Vagina (tissue), 2 donors: ENCODE results near the gene TFRC. TPM values are rescaled to one million over a fixed set of nuclear protein-coding genes. Genes with fewer than 3 reads are reported as not detected.
A peak's percentile ranks its signal among the peaks of the same experiment; 100 is the strongest.
"Not testable (repeated sequence)": the region's sequence is repeated elsewhere in the genome, so short reads cannot be mapped to it uniquely, and the experiment has no call there.

ENCODE experiments used
- DNase-seq, 2 donors: peaks; one replicate each; pipeline ENCODE4 v3.0.0-alpha.2; 2017; ENCODE audit errors: extremely low spot score in 2 of 2
- H3K27ac ChIP-seq: fragments of 200-600 bp; sonication (generic); one replicate; pipeline ENCODE4 v1.5.1; 2019
- H3K27me3 ChIP-seq: fragments of 200-600 bp; sonication (generic); one replicate; pipeline ENCODE4 v1.5.1; 2019
- H3K36me3 ChIP-seq, 2 donors: fragments of 200-600 bp; sonication (generic); one replicate each; pipeline ENCODE4 v1.5.1; 2017 to 2019
- H3K4me1 ChIP-seq: fragments of 200-600 bp; sonication (generic); one replicate; pipeline ENCODE4 v1.5.1; 2019
- H3K4me3 ChIP-seq, 2 donors: fragments of 200-600 bp; sonication (generic); 1 replicate in 1 of 2; 2 replicates in 1 of 2; pipeline ENCODE4 v1.5.1; 2016 to 2019
- H3K9me3 ChIP-seq: fragments of 200-600 bp; sonication (generic); one replicate; pipeline ENCODE4 v1.5.1; 2019
- CTCF ChIP-seq, 3 experiments: fragments of 450-650 bp in 2 of 3; fragments of 200-600 bp in 1 of 3; sonication (generic) in 1 of 3; IDR thresholded peaks; one replicate each; pipeline ENCODE4 v1.5.1; 2017 to 2019; ENCODE audit warnings: antibody characterized with exemption in 3 of 3, mild to moderate bottlenecking in 2 of 3, moderate library complexity in 2 of 3
- POLR2A ChIP-seq, 2 donors: fragments of 450-650 bp; IDR thresholded peaks; one replicate each; pipeline ENCODE4 v1.6.1; 2017; ENCODE audit warnings: antibody characterized with exemption in 2 of 2, mild to moderate bottlenecking in 2 of 2, moderate library complexity in 2 of 2
- POLR2AphosphoS5 ChIP-seq, 2 donors: sonication (generic); formaldehyde crosslinking; IDR thresholded peaks; one replicate each; pipeline ENCODE4 v1.9.0; 2017; ENCODE audit warnings: antibody characterized with exemption in 2 of 2, mild to moderate bottlenecking in 2 of 2, low read depth in 1 of 2; ENCODE audit not compliant: insufficient read depth in 1 of 2
- intact Hi-C: fragments of 100-400 bp; cut with DNase I; formaldehyde crosslinking; loops from one replicate; pipeline ENCODE4 v1.15.1; 2023
- total RNA-seq: library from RNA; depleted of rRNA; stranded (reverse); fragments of >200 nt; gene quantifications from one replicate; pipeline ENCODE4 v1.2.3, GENCODE V29; 2016

Gene TFRC
- total RNA-seq, 1 donor from 2014 or later, result 61.6 TPM

DNA sequence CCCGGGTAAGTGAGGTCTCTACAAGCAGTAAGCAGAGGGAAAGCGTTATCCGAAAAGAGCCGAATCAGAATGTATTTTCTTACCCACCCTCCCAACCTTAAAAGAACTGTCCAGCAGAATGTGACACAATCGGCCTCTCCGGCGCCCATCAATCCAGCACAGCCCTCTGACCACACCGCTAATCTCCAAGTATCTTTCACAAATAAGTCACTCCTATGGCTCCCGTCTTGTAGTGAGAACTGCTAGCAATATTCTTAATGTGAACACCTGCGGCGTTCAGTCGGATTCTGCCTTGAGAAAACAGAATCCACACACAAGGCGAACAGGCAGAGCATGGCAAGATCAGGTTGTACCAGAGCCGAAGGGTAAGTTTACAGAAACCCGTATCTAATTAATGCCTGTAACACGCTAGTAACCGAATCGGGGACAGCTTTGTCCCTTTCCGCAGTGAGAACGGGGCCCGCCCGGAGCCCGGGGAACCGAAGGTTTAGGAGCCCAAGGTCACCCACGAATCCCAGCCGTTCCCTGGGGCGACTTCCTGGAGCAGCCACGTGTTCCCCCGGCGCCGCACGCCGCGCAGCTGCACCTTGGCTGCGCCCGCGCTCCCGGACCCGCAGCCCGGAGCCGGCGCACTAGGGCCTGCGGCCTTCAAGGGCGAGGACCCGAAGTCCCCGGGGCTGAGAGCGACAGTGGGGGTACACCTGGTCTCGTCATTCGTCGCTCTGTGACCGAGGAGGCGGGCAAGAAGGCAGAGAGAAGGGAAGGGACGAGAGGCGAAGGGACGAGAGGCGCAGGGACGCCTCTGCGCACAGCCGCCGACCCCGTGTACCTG is 672 bp downstream of the TFRC start:
- DNase-seq, result no peak
- Histone ChIP-seq H3K27me3 (no peaks in the 10 kb centered on the region), H3K4me1 (peaks cover 33% of the 10 kb centered on the region), H3K4me3 (peak overlapping the region; percentile 95 to 99), H3K9me3 (no peaks in the 10 kb centered on the region), H3K27ac (peak overlapping the region; percentile 94), H3K36me3 (peaks cover 0 to 7% of the 10 kb centered on the region in 2 donors)
- TF ChIP-seq POLR2AphosphoS5 (IDR thresholded peaks at IDR 0.05; ENCODE audit: insufficient read depth in 1 of 2, low read depth in 1 of 2) (no peak), POLR2A (IDR thresholded peaks at IDR 0.05) (no peak), CTCF (IDR thresholded peaks at IDR 0.05) (no peak)
- intact Hi-C loops, result no loop called here

- intact Hi-C loops, DNase-seq, H3K27ac ChIP-seq: not testable (repeated sequence)
These were observed 1.6 kb downstream of the TFRC start for GRCh38 chr3:196080101-196080846.

GRCh38 chr3:196079682-196080081 is 2.2 kb downstream of the TFRC start:
- H3K4me1 ChIP-seq, result peaks cover 33% of the 10 kb centered on the region

More at GRCh38 chr3:196080101-196080846, 1.6 kb downstream of the TFRC start:
- H3K4me3 ChIP-seq, result peak overlapping the region; percentile 95 to 99
- not testable (repeated sequence) for H3K9me3 ChIP-seq, H3K27me3 ChIP-seq
- H3K36me3 ChIP-seq, result peaks cover 0 to 17% of the 10 kb centered on the region in 2 donors
- peaks cover 33% of the 10 kb centered on the region for H3K4me1 ChIP-seq

DNA sequence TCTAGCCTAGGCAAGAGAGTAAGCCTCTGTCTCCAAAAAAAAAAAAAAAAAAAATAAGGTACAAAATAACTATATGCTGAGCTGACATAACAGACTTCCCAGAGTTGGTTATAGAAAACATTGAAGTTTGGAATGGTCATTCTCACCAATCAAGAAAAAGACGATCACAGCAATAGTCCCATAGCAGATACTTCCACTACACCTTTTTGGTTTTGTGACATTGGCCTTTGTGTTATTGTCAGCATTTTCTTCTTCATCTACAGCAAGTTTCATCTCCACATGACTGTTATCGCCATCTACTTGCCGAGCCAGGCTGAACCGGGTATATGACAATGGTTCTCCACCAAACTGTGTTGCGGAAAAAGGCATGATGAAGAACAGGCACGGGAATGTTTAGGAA is 6.9 kb downstream of the TFRC start:
- DNase-seq, result no peak
- TF ChIP-seq POLR2A (IDR thresholded peaks at IDR 0.05) (no peak), CTCF (IDR thresholded peaks at IDR 0.05) (no peak)
- Histone ChIP-seq H3K9me3 (no peaks in the 10 kb centered on the region), H3K27ac (no peak overlapping the region), H3K4me3 (no peak overlapping the region), H3K36me3 (peaks cover 0 to 59% of the 10 kb centered on the region in 2 donors), H3K27me3 (no peaks in the 10 kb centered on the region), H3K4me1 (peaks cover 14% of the 10 kb centered on the region)
- intact Hi-C loops, result no loop called here

More at GRCh38 chr3:196079682-196080081, 2.2 kb downstream of the TFRC start:
- Histone ChIP-seq H3K27me3 (no peaks in the 10 kb centered on the region), H3K36me3 (peaks cover 0 to 21% of the 10 kb centered on the region in 2 donors), H3K9me3 (no peaks in the 10 kb centered on the region), H3K27ac (no peak overlapping the region), H3K4me3 (no peak overlapping the region)
- TF ChIP-seq CTCF (IDR thresholded peaks at IDR 0.05), result no peak
- intact Hi-C loops, result no loop called here
- DNase-seq, result no peak

DNA sequence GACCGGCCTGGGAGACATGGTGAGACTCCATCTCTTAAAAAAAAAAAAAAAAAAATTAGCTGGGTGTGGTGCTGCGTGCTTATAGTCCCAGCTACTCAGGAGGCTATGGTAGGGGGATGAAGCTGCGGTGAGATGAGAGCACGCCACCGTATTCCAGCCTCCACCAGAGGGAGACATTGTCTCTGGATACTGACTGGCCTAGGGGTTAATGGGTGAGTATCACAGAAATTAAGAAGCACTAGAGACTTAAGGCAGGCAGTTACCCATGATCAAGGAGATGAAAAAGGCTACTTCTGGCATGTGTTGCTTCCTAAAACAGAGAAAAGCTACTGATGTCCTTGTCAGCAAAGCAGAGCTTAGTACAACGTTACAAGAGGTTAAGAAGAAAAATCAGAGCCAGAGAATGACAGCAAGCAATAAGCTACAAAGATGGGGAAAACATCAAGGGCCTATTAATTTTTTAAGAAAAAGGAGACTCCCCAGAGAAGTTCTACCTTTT is 8.6 kb downstream of the TFRC start:
- DNase-seq, result no peak
- Histone ChIP-seq H3K36me3 (peaks cover 0 to 72% of the 10 kb centered on the region in 2 donors), H3K27ac (no peak overlapping the region), H3K9me3 (no peaks in the 10 kb centered on the region), H3K4me3 (no peak overlapping the region), H3K27me3 (no peaks in the 10 kb centered on the region), H3K4me1 (no peaks in the 10 kb centered on the region)
- intact Hi-C loops, result loop anchor here (5.0 kb wide), 1 partner anchor 124 kb away; no protein-coding TSS in a partner anchor
- TF ChIP-seq CTCF (IDR thresholded peaks at IDR 0.05), result peak; percentile 60 to 74 (median 60)
- TF ChIP-seq POLR2AphosphoS5 (IDR thresholded peaks at IDR 0.05; ENCODE audit: insufficient read depth in 1 of 2, low read depth in 1 of 2), result peak in 1 of 2 donors; percentile 19
- no peak for TF ChIP-seq POLR2A (IDR thresholded peaks at IDR 0.05)
